ENCODE measurements around the gene TMEM242. TPM values are rescaled to one million over a fixed set of nuclear protein-coding genes. Genes with fewer than 3 reads are reported as not detected.

TMEM242 gene
- total RNA-seq, 1 donor from 2014 or later, result 9.7 TPM

DNA sequence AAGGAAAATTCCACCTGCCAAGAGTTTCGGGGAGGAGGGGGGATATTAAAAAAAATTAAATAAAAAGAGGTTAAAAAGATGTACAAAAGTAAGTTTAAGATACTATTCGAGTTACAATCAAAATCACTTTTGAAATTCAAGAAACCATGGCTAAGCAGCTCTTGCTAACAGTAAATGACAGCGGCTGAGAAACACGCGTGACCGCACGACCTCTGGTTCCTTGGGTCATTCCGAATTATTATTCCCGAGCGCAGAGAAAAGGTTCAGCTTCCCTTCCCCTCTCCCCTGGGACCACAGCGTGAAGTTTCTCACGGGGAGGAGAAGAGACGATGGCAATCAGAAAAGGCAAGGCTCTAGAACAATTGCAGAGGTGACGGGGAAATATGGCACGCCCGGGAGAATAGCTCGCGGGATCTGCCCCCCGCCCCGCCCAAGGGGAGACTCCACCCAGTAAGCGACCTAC is 496 bp downstream of the TMEM242 start:
- Mint-ChIP-seq H3K27me3 (ENCODE audit: low read depth, unreplicated experiment) (no peaks in the 10 kb centered on the region), H3K9me3 (ENCODE audit: unreplicated experiment) (no peaks in the 10 kb centered on the region), H3K4me1 (ENCODE audit: low read depth, unreplicated experiment) (peaks cover 11% of the 10 kb centered on the region), H3K36me3 (ENCODE audit: low read depth, unreplicated experiment) (no peaks in the 10 kb centered on the region), H3K27ac (ENCODE audit: unreplicated experiment) (peak overlapping the region; percentile 98), H3K4me3 (ENCODE audit: unreplicated experiment) (peak overlapping the region; percentile 98)
- FAIRE-seq (no peak), DNase-seq (ENCODE audit: low read depth) (no peak)
- Histone ChIP-seq H3K4me3 (ENCODE audit: insufficient read depth, low read depth, low read length) (peak overlapping the region; percentile 95), H3K9me3 (ENCODE audit: insufficient read depth, low read depth, low read length) (no peaks in the 10 kb centered on the region), H3K79me2 (ENCODE audit: insufficient read depth, low read length) (peaks cover 16% of the 10 kb centered on the region), H3K4me2 (ENCODE audit: low read length) (peak overlapping the region; percentile 98), H3K27me3 (ENCODE audit: insufficient read depth, low read length) (no peaks in the 10 kb centered on the region), H3K4me1 (ENCODE audit: insufficient read depth, low read length) (peaks cover 21% of the 10 kb centered on the region), H3K9ac (ENCODE audit: low read length) (peak overlapping the region; percentile 90), H4K20me1 (ENCODE audit: insufficient read depth, low read length) (no peaks in the 10 kb centered on the region), H3K27ac (ENCODE audit: low read depth, low read length) (peak overlapping the region; percentile 94), H3K36me3 (ENCODE audit: insufficient read depth, low read length) (peaks cover 3% of the 10 kb centered on the region), H2AFZ (ENCODE audit: low read depth, low read length) (peak overlapping the region; percentile 94)
- no peak for TF ChIP-seq CTCF (IDR thresholded peaks at IDR 0.05; ENCODE audit: insufficient read depth, low read depth, low read length)
- no peak for TF ChIP-seq EZH2 (IDR thresholded peaks at IDR 0.05; ENCODE audit: insufficient read depth, low read length)

GRCh38 chr6:157316871-157317814 is 6.2 kb downstream of the TMEM242 start:
- Histone ChIP-seq H2AFZ (ENCODE audit: low read depth, low read length) (no peak overlapping the region), H4K20me1 (ENCODE audit: insufficient read depth, low read length) (peaks cover 19% of the 10 kb centered on the region), H3K36me3 (ENCODE audit: insufficient read depth, low read length) (peaks cover 10% of the 10 kb centered on the region), H3K4me2 (ENCODE audit: low read length) (no peak overlapping the region), H3K27ac (ENCODE audit: low read depth, low read length) (peak overlapping the region; percentile 14), H3K27me3 (ENCODE audit: insufficient read depth, low read length) (no peaks in the 10 kb centered on the region), H3K79me2 (ENCODE audit: insufficient read depth, low read length) (peaks cover 9% of the 10 kb centered on the region), H3K4me3 (ENCODE audit: insufficient read depth, low read depth, low read length) (no peak overlapping the region), H3K4me1 (ENCODE audit: insufficient read depth, low read length) (peaks cover 7% of the 10 kb centered on the region), H3K9me3 (ENCODE audit: insufficient read depth, low read depth, low read length) (no peaks in the 10 kb centered on the region), H3K9ac (ENCODE audit: low read length) (no peak overlapping the region)
- no peak overlapping the region for H3K27ac Mint-ChIP-seq (ENCODE audit: unreplicated experiment)
- no peak for TF ChIP-seq CTCF (IDR thresholded peaks at IDR 0.05; ENCODE audit: insufficient read depth, low read depth, low read length)
- no peak for TF ChIP-seq EZH2 (IDR thresholded peaks at IDR 0.05; ENCODE audit: insufficient read depth, low read length)
- peak; percentile 81 for DNase-seq (ENCODE audit: low read depth)
- peaks cover 5% of the 10 kb centered on the region for H3K4me1 Mint-ChIP-seq (ENCODE audit: low read depth, unreplicated experiment)
- no peaks in the 10 kb centered on the region for H3K9me3 Mint-ChIP-seq (ENCODE audit: unreplicated experiment)
- no peak overlapping the region for H3K4me3 Mint-ChIP-seq (ENCODE audit: unreplicated experiment)
- peaks cover 9% of the 10 kb centered on the region for H3K36me3 Mint-ChIP-seq (ENCODE audit: low read depth, unreplicated experiment)
- FAIRE-seq, result no peak
- no peaks in the 10 kb centered on the region for H3K27me3 Mint-ChIP-seq (ENCODE audit: low read depth, unreplicated experiment)

Measured in astrocyte (in vitro differentiated cells and primary cell).